ENCODE results near the gene RTEL1. TPM values are rescaled to one million over a fixed set of nuclear protein-coding genes. Genes with fewer than 3 reads are reported as not detected.

Gene RTEL1
- total RNA-seq, 2 donors from 2014 or later = 4.8 to 9.2 TPM

GRCh38 chr20:63662813-63663189, 4.7 kb downstream of the RTEL1 start:
- no peak for TF ChIP-seq CTCF (IDR thresholded peaks at IDR 0.05)
- Histone ChIP-seq H3K27me3 (no peaks in the 10 kb centered on the region), H3K4me3 (no peak overlapping the region), H3K27ac (no peak overlapping the region), H3K36me3 (peaks cover 33% of the 10 kb centered on the region), H3K9me3 (no peaks in the 10 kb centered on the region), H3K4me1 (peaks cover 0 to 12% of the 10 kb centered on the region in 2 donors)
- DNase-seq (ENCODE audit: low spot score) = no peak

GRCh38 chr20:63663332-63664066, 5.4 kb downstream of the RTEL1 start:
- no peak for TF ChIP-seq CTCF (IDR thresholded peaks at IDR 0.05)

GRCh38 chr20:63664143-63664851, 6.2 kb downstream of the RTEL1 start:
- H3K27me3 ChIP-seq = no peaks in the 10 kb centered on the region
- H3K9me3 ChIP-seq = no peaks in the 10 kb centered on the region
- peaks cover 0 to 5% of the 10 kb centered on the region in 2 donors for H3K4me1 ChIP-seq
- H3K4me3 ChIP-seq = no peak overlapping the region
- peaks cover 47% of the 10 kb centered on the region for H3K36me3 ChIP-seq
- no peak for TF ChIP-seq CTCF (IDR thresholded peaks at IDR 0.05)
- H3K27ac ChIP-seq = no peak overlapping the region
- no peak for DNase-seq (ENCODE audit: low spot score)

More at GRCh38 chr20:63663332-63664066, 5.4 kb downstream of the RTEL1 start:
- Histone ChIP-seq H3K27me3 (no peaks in the 10 kb centered on the region), H3K27ac (no peak overlapping the region), H3K9me3 (no peaks in the 10 kb centered on the region), H3K4me3 (no peak overlapping the region), H3K36me3 (peaks cover 40% of the 10 kb centered on the region), H3K4me1 (peaks cover 0 to 10% of the 10 kb centered on the region in 2 donors)
- no peak for DNase-seq (ENCODE audit: low spot score)

GRCh38 chr20:63664861-63665594, 6.9 kb downstream of the RTEL1 start:
- no peak overlapping the region for H3K4me3 ChIP-seq
- no peaks in the 10 kb centered on the region for H3K9me3 ChIP-seq
- no peak overlapping the region for H3K27ac ChIP-seq
- TF ChIP-seq CTCF (IDR thresholded peaks at IDR 0.05) = no peak
- no peaks in the 10 kb centered on the region for H3K27me3 ChIP-seq
- DNase-seq (ENCODE audit: low spot score) = no peak
- no peaks in the 10 kb centered on the region for H3K4me1 ChIP-seq
- H3K36me3 ChIP-seq = peaks cover 47% of the 10 kb centered on the region

- no peak overlapping the region for H3K4me3 ChIP-seq
- H3K27me3 ChIP-seq = no peaks in the 10 kb centered on the region
- no peaks in the 10 kb centered on the region for H3K4me1 ChIP-seq
- DNase-seq (ENCODE audit: low spot score) = no peak
- TF ChIP-seq CTCF (IDR thresholded peaks at IDR 0.05) = no peak
- H3K27ac ChIP-seq = no peak overlapping the region
- no peaks in the 10 kb centered on the region for H3K9me3 ChIP-seq
- H3K36me3 ChIP-seq = peaks cover 47% of the 10 kb centered on the region
Measured at GRCh38 chr20:63665708-63666107, 7.6 kb downstream of the RTEL1 start.

All from right atrium auricular region (tissue), 2 donors.